OCI-LY7 (cell line): ENCODE data around the gene SCAF8. TPM values are rescaled to one million over a fixed set of nuclear protein-coding genes. Genes with fewer than 3 reads are reported as not detected.
A peak's percentile ranks its signal among the peaks of the same experiment; 100 is the strongest.

ENCODE experiments used
- BruUV-seq: library from RNA; stranded (reverse); fragments of 400-500 nt; replicated peaks from 2 replicates; lab custom pipeline; 2021; lab: Mats Ljungman, UMichigan
- CTCF ChIA-PET: fragments of 300-600 bp; sonication (Branson Sonifier 250); formaldehyde crosslinking; loops from one replicate; lab custom pipeline; 2022; ENCODE audit warnings: antibody characterized with exemption; ENCODE audit not compliant: unreplicated experiment; lab: Charles Lee
- POLR2A ChIA-PET: fragments of 300-600 bp; sonication (Branson Sonifier 250); formaldehyde crosslinking; loops from one replicate; lab custom pipeline; 2022; ENCODE audit warnings: antibody characterized with exemption; lab: Charles Lee
- DNase-seq: peaks from one replicate; pipeline ENCODE4 v3.0.0-alpha.2; 2015; ENCODE audit warnings: low spot score
- H2AFZ ChIP-seq: fragments of 200-600 bp; sonication (generic), shearing (Covaris generic); 2 replicates; pipeline ENCODE4 v1.6.1; 2014; ENCODE audit warnings: mild to moderate bottlenecking, antibody characterized with exemption, low read length, moderate library complexity
- H3K27ac ChIP-seq: fragments of 200-600 bp; sonication (generic); 2 replicates; pipeline ENCODE4 v1.5.1; 2014; ENCODE audit warnings: mixed run types, low read depth, mild to moderate bottlenecking, moderate library complexity, low read length, inconsistent platforms; ENCODE audit not compliant: poor library complexity, severe bottlenecking
- H3K36me3 ChIP-seq: fragments of 200-600 bp; sonication (generic); 2 replicates; pipeline ENCODE4 v1.6.1; 2014; ENCODE audit warnings: mild to moderate bottlenecking, antibody characterized with exemption, low read length, moderate library complexity, mixed read lengths; ENCODE audit not compliant: insufficient read depth
- H3K4me1 ChIP-seq: fragments of 200-600 bp; sonication (generic); 2 replicates; pipeline ENCODE4 v1.5.1; 2014; ENCODE audit warnings: mild to moderate bottlenecking, low read length; ENCODE audit not compliant: insufficient read depth, poor library complexity, severe bottlenecking
- H3K4me2 ChIP-seq: fragments of 200-600 bp; sonication (generic); 2 replicates; pipeline ENCODE4 v1.6.1; 2014; ENCODE audit warnings: mild to moderate bottlenecking, low read length
- H3K4me3 ChIP-seq: fragments of 200-600 bp; sonication (generic); 2 replicates; pipeline ENCODE4 v1.5.1; 2014; ENCODE audit warnings: mild to moderate bottlenecking, low read depth, low read length; ENCODE audit not compliant: poor library complexity, severe bottlenecking
- H3K79me2 ChIP-seq: fragments of 200-600 bp; sonication (generic); 2 replicates; pipeline ENCODE4 v1.6.1; 2016; ENCODE audit warnings: low read depth, mild to moderate bottlenecking, low read length, moderate library complexity, mixed read lengths; ENCODE audit not compliant: insufficient read depth
- H3K9me2 ChIP-seq: fragments of 200-600 bp; sonication (generic); 2 replicates; pipeline ENCODE4 v1.6.1; 2016; ENCODE audit warnings: mild to moderate bottlenecking, low read length, mixed read lengths; ENCODE audit not compliant: insufficient read depth
- H3K9me3 ChIP-seq: fragments of 200-600 bp; sonication (generic); 2 replicates; pipeline ENCODE4 v1.6.1; 2014; ENCODE audit warnings: mild to moderate bottlenecking, mixed run types, low read length, mixed read lengths
- H4K20me1 ChIP-seq: fragments of 200-600 bp; sonication (generic); 2 replicates; pipeline ENCODE4 v1.6.1; 2014; ENCODE audit warnings: mild to moderate bottlenecking, antibody characterized with exemption, low read length, moderate library complexity, mixed read lengths; ENCODE audit not compliant: insufficient read depth
- CTCF ChIP-seq: fragments of 200-600 bp; sonication (generic); conservative IDR thresholded peaks from 2 replicates; pipeline ENCODE4 v1.5.1; 2014; ENCODE audit warnings: mild to moderate bottlenecking, antibody characterized with exemption, low read length, moderate library complexity, mixed read lengths
- EZH2phosphoT487 ChIP-seq: fragments of 200-600 bp; sonication (generic); IDR thresholded peaks from 2 replicates; pipeline ENCODE4 v1.6.1; 2018; ENCODE audit warnings: low read depth, borderline replicate concordance, mild to moderate bottlenecking, mixed run types, antibody characterized with exemption, low read length, moderate library complexity, mixed read lengths
- intact Hi-C: fragments of 100-400 bp; cut with micrococcal nuclease; formaldehyde crosslinking; loops from one replicate; pipeline ENCODE4 v1.10.0; 2022; ENCODE audit not compliant: unreplicated experiment
- total RNA-seq, 2 experiments: library from RNA; depleted of rRNA in 1 of 2; stranded (reverse); fragments of >200 nt in 1 of 2; shearing (Covaris generic) in 1 of 2; gene quantifications; 2 replicates each; pipeline ENCODE4 v1.2.3, GENCODE V29; 2014 to 2022

Gene SCAF8
- total RNA-seq, 2 experiments from 2014 or later = 25.8 to 47.0 TPM

DNA sequence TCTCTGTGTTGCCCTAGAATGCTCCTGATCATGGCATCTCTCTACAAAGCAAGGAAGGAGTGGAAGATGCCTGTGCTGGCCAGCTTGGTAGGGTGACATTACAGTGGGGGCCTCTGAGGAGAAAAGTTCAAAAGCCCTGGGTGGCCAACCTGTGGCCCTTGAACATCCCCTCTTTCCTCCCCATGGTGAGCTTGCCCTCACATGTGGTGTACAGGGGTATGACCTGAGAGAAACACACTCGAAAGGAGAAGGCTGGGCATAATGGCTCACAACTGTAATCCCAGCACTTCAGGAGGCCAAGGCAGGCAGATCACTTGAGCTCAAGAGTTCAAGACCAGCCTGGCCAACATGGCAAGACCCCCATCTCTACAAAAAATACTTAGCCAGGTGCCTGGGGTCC, 36.6 kb upstream of the SCAF8 start:
- no peak overlapping the region for H3K27ac ChIP-seq
- no peaks in the 10 kb centered on the region for H3K4me1 ChIP-seq
- H3K79me2 ChIP-seq = no peaks in the 10 kb centered on the region
- H3K4me3 ChIP-seq = no peak overlapping the region
- H3K4me2 ChIP-seq = no peak overlapping the region
- ChIA-PET CTCF (no interaction called here), POLR2A (interaction anchor here (0.6 to 1.1 kb wide), 3 partner anchors 11 to 474 kb away, joined by 3 read pairs; no protein-coding TSS in a partner anchor)
- no peak overlapping the region for H2AFZ ChIP-seq
- H4K20me1 ChIP-seq = no peaks in the 10 kb centered on the region
- H3K9me3 ChIP-seq = no peaks in the 10 kb centered on the region
- BruUV-seq = no TSS peak
- DNase-seq = no peak
- TF ChIP-seq EZH2phosphoT487 = no peak
- no peak for TF ChIP-seq CTCF
- intact Hi-C loops = no loop called here
- H3K9me2 ChIP-seq = no peaks in the 10 kb centered on the region
- no peaks in the 10 kb centered on the region for H3K36me3 ChIP-seq

DNA sequence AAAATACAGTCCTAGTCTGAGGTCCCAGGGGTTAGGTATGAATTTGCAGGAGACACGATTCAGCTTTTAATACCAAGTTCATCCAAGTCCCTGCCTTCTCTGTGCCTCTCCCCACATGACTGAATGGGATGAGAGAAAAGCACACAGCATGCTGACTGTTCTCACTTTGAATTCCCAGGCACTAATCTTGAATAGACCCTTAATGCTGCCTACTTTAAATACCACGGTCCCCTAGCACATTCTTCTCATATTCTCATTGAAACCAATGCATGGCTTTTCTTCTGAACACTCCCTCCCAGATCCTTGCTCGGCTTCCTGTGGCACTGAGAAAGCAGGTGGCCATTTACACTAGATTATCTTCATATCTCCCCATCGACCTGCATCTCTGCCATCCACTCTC, 30.1 kb upstream of the SCAF8 start:
- no peaks in the 10 kb centered on the region for H4K20me1 ChIP-seq
- ChIA-PET POLR2A (no interaction called here), CTCF (no interaction called here)
- H3K9me3 ChIP-seq = no peaks in the 10 kb centered on the region
- H3K4me2 ChIP-seq = no peak overlapping the region
- H3K27ac ChIP-seq = no peak overlapping the region
- no TSS peak for BruUV-seq
- H2AFZ ChIP-seq = no peak overlapping the region
- no peak overlapping the region for H3K4me3 ChIP-seq
- H3K4me1 ChIP-seq = no peaks in the 10 kb centered on the region
- no peak for DNase-seq
- no peaks in the 10 kb centered on the region for H3K9me2 ChIP-seq
- H3K79me2 ChIP-seq = no peaks in the 10 kb centered on the region
- TF ChIP-seq CTCF = no peak
- TF ChIP-seq EZH2phosphoT487 = no peak
- no peaks in the 10 kb centered on the region for H3K36me3 ChIP-seq
- intact Hi-C loops = no loop called here

DNA sequence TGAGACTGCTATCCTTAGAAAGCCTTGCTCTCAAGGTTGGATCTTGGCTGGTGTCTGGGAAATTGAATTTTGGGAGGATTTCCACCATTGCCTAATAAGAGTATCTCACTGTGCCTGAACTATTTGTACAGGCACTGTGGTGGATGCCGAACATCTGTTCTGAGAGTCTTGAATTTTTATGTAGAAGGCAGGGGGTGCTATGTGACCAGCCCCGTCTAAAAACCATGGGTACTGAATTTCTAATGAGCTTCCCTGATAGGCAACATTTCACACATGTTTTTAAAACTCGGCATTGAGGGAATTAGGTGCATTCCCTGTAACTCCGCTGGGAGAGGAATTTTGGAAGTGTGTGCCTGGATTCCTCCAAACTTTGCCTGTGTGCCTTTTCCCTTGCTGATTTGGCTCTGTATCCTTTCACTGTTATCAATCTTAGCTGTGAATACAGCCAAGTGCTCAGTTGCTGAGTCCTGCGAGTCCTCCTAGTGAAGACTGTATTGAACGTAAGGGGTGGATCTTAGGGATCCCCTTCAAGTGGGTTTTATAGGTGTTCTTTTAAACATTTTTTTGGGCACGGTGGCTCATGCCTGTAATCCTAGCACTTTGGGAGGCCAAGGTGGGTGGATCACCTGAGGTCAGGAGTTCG, 27.6 kb upstream of the SCAF8 start:
- no peaks in the 10 kb centered on the region for H3K4me1 ChIP-seq
- no peaks in the 10 kb centered on the region for H3K79me2 ChIP-seq
- ChIA-PET POLR2A (no interaction called here), CTCF (no interaction called here)
- no peaks in the 10 kb centered on the region for H3K9me3 ChIP-seq
- no peak overlapping the region for H2AFZ ChIP-seq
- H4K20me1 ChIP-seq = no peaks in the 10 kb centered on the region
- no peak overlapping the region for H3K4me2 ChIP-seq
- no TSS peak for BruUV-seq
- H3K27ac ChIP-seq = no peak overlapping the region
- H3K36me3 ChIP-seq = no peaks in the 10 kb centered on the region
- intact Hi-C loops = no loop called here
- H3K4me3 ChIP-seq = no peak overlapping the region
- peak; percentile 51 for TF ChIP-seq CTCF
- TF ChIP-seq EZH2phosphoT487 = no peak
- no peaks in the 10 kb centered on the region for H3K9me2 ChIP-seq
- DNase-seq = peak; percentile 13
